ENCODE data around the gene GRAP2.

GRAP2 gene

GRCh38 chr22:39965748-39966147 is 64.9 kb downstream of the GRAP2 start:
- DNase-seq (ENCODE audit: low read depth in 2 of 2) = no peak

GRCh38 chr22:39966470-39966869 is 65.6 kb downstream of the GRAP2 start:
- DNase-seq (ENCODE audit: low read depth in 2 of 2) = no peak

- DNase-seq (ENCODE audit: low read depth in 2 of 2) = no peak
These were observed 66.4 kb downstream of the GRAP2 start for GRCh38 chr22:39967103-39967829.

GRCh38 chr22:39967996-39968972 is 67.4 kb downstream of the GRAP2 start:
- no peak for DNase-seq (ENCODE audit: low read depth in 2 of 2)

- no peak for DNase-seq (ENCODE audit: low read depth in 2 of 2)
These were observed 69.9 kb downstream of the GRAP2 start for GRCh38 chr22:39970742-39971141.

GRCh38 chr22:39972641-39973040 is 71.8 kb downstream of the GRAP2 start:
- no peak for DNase-seq (ENCODE audit: low read depth in 2 of 2)

- no peak for DNase-seq (ENCODE audit: low read depth in 2 of 2)
These were observed 72.8 kb downstream of the GRAP2 start for GRCh38 chr22:39973656-39974055.

GRCh38 chr22:39974065-39974464 is 73.2 kb downstream of the GRAP2 start:
- DNase-seq (ENCODE audit: low read depth in 2 of 2) = no peak

GRCh38 chr22:39979048-39979447 is 78.2 kb downstream of the GRAP2 start:
- DNase-seq (ENCODE audit: low read depth in 2 of 2) = no peak

GRCh38 chr22:39979458-39979857 is 78.6 kb downstream of the GRAP2 start:
- DNase-seq (ENCODE audit: low read depth in 2 of 2) = no peak

GRCh38 chr22:39980596-39980995 is 79.7 kb downstream of the GRAP2 start:
- no peak for DNase-seq (ENCODE audit: low read depth in 2 of 2)

GRCh38 chr22:39983346-39983745 is 82.5 kb downstream of the GRAP2 start:
- no peak for DNase-seq (ENCODE audit: low read depth in 2 of 2)

GRCh38 chr22:39984006-39984405 is 83.1 kb downstream of the GRAP2 start:
- DNase-seq (ENCODE audit: low read depth in 2 of 2) = no peak

- DNase-seq (ENCODE audit: low read depth in 2 of 2) = no peak
These were observed 83.9 kb downstream of the GRAP2 start for GRCh38 chr22:39984746-39985145.

- DNase-seq (ENCODE audit: low read depth in 2 of 2) = no peak
These were observed 84.6 kb downstream of the GRAP2 start for GRCh38 chr22:39985383-39986035.

- no peak for DNase-seq (ENCODE audit: low read depth in 2 of 2)
These were observed 87.7 kb downstream of the GRAP2 start for GRCh38 chr22:39988386-39989114.

GRCh38 chr22:39989633-39990032 is 88.7 kb downstream of the GRAP2 start:
- DNase-seq (ENCODE audit: low read depth in 2 of 2) = no peak

GRCh38 chr22:39990686-39991085 is 89.8 kb downstream of the GRAP2 start:
- no peak for DNase-seq (ENCODE audit: low read depth in 2 of 2)

- no peak for DNase-seq (ENCODE audit: low read depth in 2 of 2)
These were observed 90.4 kb downstream of the GRAP2 start for GRCh38 chr22:39991159-39991860.

GRCh38 chr22:39992088-39992826 is 91.4 kb downstream of the GRAP2 start:
- DNase-seq (ENCODE audit: low read depth in 2 of 2) = no peak
